ENCODE results near the gene CCDC197. TPM values are rescaled to one million over a fixed set of nuclear protein-coding genes. Genes with fewer than 3 reads are reported as not detected.

CCDC197 gene
- total and polyA plus RNA-seq, 4 donors = not detected

- TF ChIP-seq, protein P1, sequence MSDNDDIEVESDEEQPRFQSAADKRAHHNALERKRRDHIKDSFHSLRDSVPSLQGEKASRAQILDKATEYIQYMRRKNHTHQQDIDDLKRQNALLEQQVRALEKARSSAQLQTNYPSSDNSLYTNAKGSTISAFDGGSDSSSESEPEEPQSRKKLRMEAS (IDR thresholded peaks at IDR 0.05) = no peak
- no peak for TF ChIP-seq SP1 (IDR thresholded peaks at IDR 0.05)
- no peak for TF ChIP-seq HNF4A (conservative IDR thresholded peaks at IDR 0.05)
- TF ChIP-seq FOXA1 (IDR thresholded peaks at IDR 0.05) = no peak
- TF ChIP-seq EGR1 (IDR thresholded peaks at IDR 0.05; ENCODE audit: low read depth in 2 of 2) = no peak
- no peak for TF ChIP-seq TAF1 (conservative IDR thresholded peaks at IDR 0.05)
- TF ChIP-seq RXRA (IDR thresholded peaks at IDR 0.05) = no peak
- TF ChIP-seq NR2F2 (IDR thresholded peaks at IDR 0.05) = no peak
- TF ChIP-seq JUND (IDR thresholded peaks at IDR 0.05) = no peak
- TF ChIP-seq, protein P2, sequence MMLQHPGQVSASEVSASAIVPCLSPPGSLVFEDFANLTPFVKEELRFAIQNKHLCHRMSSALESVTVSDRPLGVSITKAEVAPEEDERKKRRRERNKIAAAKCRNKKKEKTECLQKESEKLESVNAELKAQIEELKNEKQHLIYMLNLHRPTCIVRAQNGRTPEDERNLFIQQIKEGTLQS (IDR thresholded peaks at IDR 0.05) = no peak
- TF ChIP-seq GABPA (IDR thresholded peaks at IDR 0.05 in 1 of 2, conservative IDR thresholded peaks at IDR 0.05 in 1 of 2) = no peak
- TF ChIP-seq HNF4G (IDR thresholded peaks at IDR 0.05) = no peak
- no peak for TF ChIP-seq YY1 (IDR thresholded peaks at IDR 0.05)
- TF ChIP-seq RAD21 (IDR thresholded peaks at IDR 0.05) = no peak
- TF ChIP-seq REST (IDR thresholded peaks at IDR 0.05) = no peak
- TF ChIP-seq, protein P3, sequence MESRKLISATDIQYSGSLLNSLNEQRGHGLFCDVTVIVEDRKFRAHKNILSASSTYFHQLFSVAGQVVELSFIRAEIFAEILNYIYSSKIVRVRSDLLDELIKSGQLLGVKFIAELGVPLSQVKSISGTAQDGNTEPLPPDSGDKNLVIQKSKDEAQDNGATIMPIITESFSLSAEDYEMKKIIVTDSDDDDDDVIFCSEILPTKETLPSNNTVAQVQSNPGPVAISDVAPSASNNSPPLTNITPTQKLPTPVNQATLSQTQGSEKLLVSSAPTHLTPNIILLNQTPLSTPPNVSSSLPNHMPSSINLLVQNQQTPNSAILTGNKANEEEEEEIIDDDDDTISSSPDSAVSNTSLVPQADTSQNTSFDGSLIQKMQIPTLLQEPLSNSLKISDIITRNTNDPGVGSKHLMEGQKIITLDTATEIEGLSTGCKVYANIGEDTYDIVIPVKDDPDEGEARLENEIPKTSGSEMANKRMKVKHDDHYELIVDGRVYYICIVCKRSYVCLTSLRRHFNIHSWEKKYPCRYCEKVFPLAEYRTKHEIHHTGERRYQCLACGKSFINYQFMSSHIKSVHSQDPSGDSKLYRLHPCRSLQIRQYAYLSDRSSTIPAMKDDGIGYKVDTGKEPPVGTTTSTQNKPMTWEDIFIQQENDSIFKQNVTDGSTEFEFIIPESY (IDR thresholded peaks at IDR 0.05) = no peak
- TF ChIP-seq, protein P4, sequence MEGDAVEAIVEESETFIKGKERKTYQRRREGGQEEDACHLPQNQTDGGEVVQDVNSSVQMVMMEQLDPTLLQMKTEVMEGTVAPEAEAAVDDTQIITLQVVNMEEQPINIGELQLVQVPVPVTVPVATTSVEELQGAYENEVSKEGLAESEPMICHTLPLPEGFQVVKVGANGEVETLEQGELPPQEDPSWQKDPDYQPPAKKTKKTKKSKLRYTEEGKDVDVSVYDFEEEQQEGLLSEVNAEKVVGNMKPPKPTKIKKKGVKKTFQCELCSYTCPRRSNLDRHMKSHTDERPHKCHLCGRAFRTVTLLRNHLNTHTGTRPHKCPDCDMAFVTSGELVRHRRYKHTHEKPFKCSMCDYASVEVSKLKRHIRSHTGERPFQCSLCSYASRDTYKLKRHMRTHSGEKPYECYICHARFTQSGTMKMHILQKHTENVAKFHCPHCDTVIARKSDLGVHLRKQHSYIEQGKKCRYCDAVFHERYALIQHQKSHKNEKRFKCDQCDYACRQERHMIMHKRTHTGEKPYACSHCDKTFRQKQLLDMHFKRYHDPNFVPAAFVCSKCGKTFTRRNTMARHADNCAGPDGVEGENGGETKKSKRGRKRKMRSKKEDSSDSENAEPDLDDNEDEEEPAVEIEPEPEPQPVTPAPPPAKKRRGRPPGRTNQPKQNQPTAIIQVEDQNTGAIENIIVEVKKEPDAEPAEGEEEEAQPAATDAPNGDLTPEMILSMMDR (IDR thresholded peaks at IDR 0.05; ENCODE audit: low read depth, low read length, missing input control) = no peak
- TF ChIP-seq FOXA2 (IDR thresholded peaks at IDR 0.05) = no peak
- WGBS = 84% methylated on average over 3 of the region's 3 CpGs
These were observed 36.2 kb upstream of the CCDC197 start for GRCh38 chr14:93960774-93961438.

More at GRCh38 chr14:93960774-93961438, 36.2 kb upstream of the CCDC197 start:
- H3K27ac ChIP-seq (ENCODE audit: low read depth in 1 of 2, low read length in 2 of 2) = no peak overlapping the region
- H3K9me3 ChIP-seq (ENCODE audit: control insufficient read depth in 4 of 4, low read length in 3 of 4) = no peaks in the 10 kb centered on the region
- no peak overlapping the region for H3K9ac ChIP-seq (ENCODE audit: low read depth in 1 of 2, low read length in 2 of 2)
- no peak overlapping the region for H3K4me3 ChIP-seq (ENCODE audit: low read depth in 1 of 3, low read length in 3 of 3)
- no peaks in the 10 kb centered on the region for H3K27me3 ChIP-seq (ENCODE audit: control insufficient read depth in 4 of 4, insufficient read depth in 4 of 4, low read length in 3 of 4)
- no peaks in the 10 kb centered on the region for H3K36me3 ChIP-seq (ENCODE audit: control insufficient read depth in 4 of 4, insufficient read depth in 3 of 4, low read depth in 1 of 4, low read length in 3 of 4)
- DNase-seq (ENCODE audit: low spot score) = no peak
- peaks cover 3 to 13% (median 8%) of the 10 kb centered on the region in 4 donors for H3K4me1 ChIP-seq (ENCODE audit: control insufficient read depth in 4 of 4, insufficient read depth in 4 of 4, low read length in 3 of 4)
